GM19328 (cell line): ENCODE data around the gene KLF5.
"Not testable (repeated sequence)": the region's sequence is repeated elsewhere in the genome, so short reads cannot be mapped to it uniquely, and the experiment has no call there.

Experiments used
- ATAC-seq: cut with Tn5 transposase; IDR thresholded peaks from one replicate; pipeline ENCODE4 v1.9.1; 2021; ENCODE audit warnings: mild to moderate bottlenecking, moderate library complexity; ENCODE audit not compliant: unreplicated experiment

The KLF5 gene

DNA sequence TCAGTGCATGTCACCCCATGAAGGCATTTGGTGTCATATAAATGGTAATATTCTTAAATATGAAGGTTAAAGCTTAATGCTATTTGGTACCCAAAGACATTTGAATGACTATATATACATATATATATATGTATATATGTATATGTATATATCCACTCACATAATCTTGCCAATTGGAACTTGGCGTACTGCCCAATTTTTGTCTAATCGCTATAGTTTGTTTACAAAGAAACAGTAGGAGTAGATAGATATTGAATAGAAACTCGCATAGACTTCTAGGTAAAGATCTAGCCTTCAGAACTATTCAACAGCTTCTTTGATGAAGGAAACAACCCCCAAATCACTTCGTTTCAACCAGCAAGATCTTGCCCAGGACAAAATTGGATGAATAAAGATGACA is 24.1 kb downstream of the KLF5 start:
- ATAC-seq = no peak

GRCh38 chr13:73088332-73088935 is 29.6 kb downstream of the KLF5 start:
- ATAC-seq = no peak

DNA sequence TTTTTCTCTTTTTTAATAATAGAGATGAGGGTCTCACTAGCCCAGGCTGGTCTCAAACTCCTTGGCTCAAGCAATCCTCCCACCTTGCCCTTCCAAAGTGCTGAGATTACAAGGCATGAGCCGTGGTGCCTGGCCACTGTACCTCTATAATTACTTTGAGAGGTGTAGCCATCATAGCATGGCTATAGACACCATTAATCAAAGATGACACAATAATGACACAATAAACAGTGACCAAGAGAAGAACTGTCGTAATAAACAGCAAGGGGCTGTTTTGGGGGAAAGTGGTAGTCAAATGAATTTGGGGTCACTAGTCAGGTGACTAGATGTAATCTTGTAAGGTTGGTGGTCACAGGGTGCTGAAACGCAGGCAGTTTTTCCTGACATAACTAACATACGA is 30.4 kb downstream of the KLF5 start:
- ATAC-seq = no peak

DNA sequence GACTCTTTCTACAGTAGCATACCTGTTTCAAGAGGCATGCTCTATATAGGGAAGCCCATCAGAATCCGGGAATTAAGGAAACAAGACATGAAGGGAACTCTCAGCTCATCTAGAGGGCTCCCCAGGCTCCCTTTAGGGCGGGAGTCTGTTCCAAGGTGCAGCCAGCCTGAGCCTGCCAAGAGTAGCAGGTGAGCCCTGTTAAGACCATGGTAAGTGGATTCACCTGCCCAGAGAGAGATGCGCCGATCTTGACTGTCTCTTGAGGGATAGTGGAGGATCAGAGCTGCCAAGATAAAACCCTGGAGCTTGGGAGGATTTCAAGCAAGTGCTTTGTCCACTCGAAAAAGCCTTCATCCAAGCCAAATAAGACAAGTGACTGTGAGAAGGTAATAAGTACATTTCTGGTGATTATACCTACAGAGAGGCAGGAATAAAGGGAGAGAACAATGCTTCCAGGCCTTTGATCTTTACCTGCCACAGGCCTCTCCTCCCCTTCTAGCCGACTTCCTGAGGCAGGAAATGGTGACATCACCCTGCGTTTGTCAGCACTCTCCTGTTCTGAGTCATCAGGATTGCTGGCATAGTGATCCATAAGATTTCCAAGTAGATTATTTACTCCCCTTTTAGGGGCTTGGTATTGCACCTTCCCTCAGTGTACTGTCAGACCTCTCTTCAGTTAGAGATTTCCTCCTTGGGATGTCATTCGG is 31.5 kb downstream of the KLF5 start:
- no peak for ATAC-seq

DNA sequence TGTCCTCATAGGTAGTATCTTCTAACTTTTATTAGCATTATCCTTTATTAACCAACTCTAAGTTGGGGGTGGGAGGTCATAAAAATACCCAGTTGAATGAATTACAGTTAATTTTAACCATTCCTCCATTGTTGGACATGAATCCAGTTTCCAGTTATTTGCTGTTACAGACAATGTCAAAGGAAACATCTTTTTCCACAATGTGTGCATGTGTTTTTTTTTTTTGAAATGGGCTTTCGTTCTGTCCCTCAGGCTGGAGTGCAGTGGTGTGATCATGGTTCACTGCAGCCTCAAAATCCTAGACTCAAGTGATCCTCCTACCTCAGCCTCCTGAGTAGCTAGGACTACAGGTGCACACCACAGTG is 32.0 kb downstream of the KLF5 start:
- ATAC-seq = no peak

- ATAC-seq = no peak
Observed at GRCh38 chr13:73092829-73093228, 34.0 kb downstream of the KLF5 start.

DNA sequence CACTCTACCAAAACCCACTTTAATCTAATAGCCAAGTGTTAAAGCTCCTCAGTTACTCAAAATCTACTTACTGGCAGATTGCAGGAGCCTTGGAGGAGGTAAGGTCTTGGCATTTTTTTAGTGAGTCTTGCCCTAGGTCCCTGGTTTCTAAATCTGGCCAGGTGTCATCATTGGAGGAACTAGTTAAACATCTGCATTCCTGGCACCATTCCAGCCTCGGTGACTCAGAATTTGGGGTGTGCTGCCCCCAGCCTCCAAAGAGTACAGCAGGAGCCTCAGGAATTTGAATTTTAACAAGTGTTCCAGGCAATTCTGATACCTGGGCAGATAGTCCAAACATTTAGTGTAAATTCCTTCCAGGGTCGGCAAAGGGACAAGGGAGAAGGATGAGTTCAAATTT is 37.4 kb downstream of the KLF5 start:
- ATAC-seq = no peak

DNA sequence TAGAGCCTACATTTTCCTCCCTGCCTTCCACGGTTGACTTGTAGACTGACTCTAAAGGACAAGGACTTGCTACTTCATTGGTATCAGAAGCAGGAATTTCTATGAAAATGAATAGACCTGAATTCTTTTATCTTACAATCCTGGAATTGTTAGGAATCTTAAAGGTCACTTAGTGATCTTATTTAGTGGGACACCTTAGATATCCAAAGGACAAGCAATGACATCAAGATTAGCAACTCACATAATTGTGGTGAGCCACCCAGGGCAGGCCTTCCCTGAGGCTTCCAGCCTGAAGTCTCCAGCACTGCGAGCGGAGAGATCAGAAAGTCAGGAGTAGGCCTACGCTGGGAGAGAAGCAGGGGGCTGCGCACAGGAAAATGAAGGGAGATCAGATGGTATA is 37.8 kb downstream of the KLF5 start:
- no peak for ATAC-seq

- ATAC-seq = not testable (repeated sequence)
Observed at GRCh38 chr13:73100781-73101180, 42.0 kb downstream of the KLF5 start.

GRCh38 chr13:73101351-73102007 is 42.7 kb downstream of the KLF5 start:
- ATAC-seq = no peak

DNA sequence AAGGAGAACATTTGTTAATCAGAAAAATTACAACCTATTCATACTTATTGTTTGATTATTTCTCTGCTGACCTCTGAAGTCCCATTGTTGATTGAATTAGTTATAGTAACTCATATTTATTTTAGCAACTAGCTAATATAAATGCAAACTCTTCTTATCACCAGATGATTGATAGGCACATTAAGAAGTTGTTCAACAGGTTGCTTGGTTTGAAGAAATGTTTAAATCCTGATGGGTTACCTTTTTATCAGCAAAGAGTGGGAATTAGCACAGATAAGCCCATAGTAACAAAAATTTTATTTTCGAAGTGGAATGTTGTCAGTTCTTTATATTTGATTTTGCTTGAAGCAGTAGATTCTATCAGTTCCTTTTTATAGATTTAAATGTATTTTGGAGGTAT is 44.4 kb downstream of the KLF5 start:
- no peak for ATAC-seq

DNA sequence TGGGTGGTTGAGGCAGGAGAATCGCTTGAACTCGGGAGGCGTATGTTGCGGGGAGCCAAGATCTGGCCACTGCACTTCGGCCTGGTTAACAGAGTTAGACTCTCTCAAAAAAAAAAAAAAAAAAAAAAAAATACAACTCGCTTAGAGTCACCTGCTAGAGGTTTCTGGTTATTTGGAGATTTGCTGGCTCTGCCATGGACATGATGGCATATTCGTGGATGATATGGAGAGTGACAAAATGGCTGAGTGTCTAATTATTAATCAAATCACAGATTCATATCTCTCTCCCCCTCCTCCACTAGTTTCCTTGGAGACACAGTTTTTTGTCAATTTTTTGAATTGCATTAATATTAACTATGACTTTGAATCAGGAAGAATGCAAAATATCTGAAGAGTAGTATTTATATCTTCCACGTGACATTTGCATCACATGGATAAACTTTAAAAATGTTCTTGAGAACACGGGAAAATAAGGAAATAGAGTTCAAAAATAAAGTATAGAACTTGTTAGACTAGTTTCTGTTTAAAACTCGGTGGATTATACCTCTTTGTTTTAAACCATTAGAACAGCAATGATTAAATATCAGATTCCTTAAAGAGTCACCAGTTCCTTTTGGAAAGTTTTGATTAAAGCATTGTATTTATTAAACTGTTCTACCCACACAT is 47.8 kb downstream of the KLF5 start:
- no peak for ATAC-seq

DNA sequence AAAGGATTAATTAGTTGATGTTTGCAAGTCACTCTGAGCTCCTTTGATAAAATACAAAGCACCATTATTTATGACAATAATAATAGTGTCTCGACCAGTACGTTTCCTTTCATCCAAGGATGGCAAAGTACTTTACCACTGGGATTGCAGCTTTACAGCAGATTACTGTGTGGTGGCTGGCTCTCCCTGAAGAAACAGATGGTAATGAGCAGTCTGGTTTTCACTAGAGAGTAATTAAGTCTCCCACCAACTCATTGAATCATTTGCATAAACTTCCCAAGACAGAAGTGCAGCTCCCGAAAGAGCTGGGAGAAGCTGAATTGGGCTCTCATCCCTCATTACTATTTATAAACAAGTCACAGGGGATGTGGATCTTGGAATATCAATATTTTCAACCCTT is 48.7 kb downstream of the KLF5 start:
- ATAC-seq = no peak

DNA sequence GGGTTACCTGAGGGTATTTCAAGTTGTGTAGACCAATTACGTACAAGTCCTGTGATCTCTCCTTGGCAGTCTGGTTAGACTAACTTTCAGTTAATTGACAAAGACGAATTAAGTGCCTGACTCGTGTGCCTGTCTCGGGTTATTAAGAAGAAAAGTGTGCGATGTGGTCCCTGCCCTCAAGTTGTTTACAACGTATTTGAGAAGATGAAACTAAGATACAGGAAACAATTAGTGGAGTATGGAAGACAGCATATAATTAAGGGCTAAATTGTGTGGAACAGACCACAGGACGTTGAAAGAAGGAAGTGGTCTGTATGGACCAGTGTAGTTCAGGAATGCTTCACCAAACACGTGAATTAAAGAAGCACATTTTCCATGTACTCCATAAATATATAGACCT is 49.2 kb downstream of the KLF5 start:
- no peak for ATAC-seq

GRCh38 chr13:73109288-73109899 is 50.6 kb downstream of the KLF5 start:
- ATAC-seq = no peak

DNA sequence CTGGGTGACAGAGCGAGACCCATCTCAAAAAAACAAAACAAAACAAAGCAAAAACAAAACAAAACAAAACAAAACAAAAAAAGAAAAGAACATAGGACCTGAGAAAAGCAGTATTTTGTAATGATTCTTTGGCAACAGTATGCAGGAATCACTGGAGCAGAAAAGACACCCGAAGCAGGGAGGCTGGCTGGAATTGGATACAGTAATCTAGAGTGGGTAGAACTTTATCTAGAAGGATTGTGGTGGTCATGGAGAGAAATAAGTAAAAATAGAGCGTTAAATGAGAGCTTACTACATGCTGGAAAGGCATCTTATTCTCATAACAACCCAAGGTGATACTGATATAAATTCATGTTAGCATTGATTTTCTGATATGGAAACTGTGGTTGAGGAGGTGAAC is 51.2 kb downstream of the KLF5 start:
- no peak for ATAC-seq

- ATAC-seq = no peak
Observed at GRCh38 chr13:73110814-73111213, 52.0 kb downstream of the KLF5 start.

- ATAC-seq = no peak
Observed at GRCh38 chr13:73111331-73111730, 52.5 kb downstream of the KLF5 start.

- ATAC-seq = no peak
Observed at GRCh38 chr13:73119612-73120011, 60.8 kb downstream of the KLF5 start.
